Skin epidermis (tissue), 12 donors: ENCODE measurements around the gene FAM9A.

Experiments
- H3K27ac ChIP-seq, 21 experiments: fragments of 200-600 bp; sonication (generic) in 11 of 21; one replicate each; pipeline ENCODE4 v1.5.0; 2020; ENCODE audit warnings: mild to moderate bottlenecking in 3 of 21, inconsistent platforms in 2 of 21, moderate library complexity in 2 of 21
- H3K4me3 ChIP-seq, 7 experiments: fragments of 200-600 bp; sonication (generic) in 2 of 7; one replicate each; pipeline ENCODE4 v1.5.0; 2020; ENCODE audit warnings: inconsistent platforms in 2 of 7, mild to moderate bottlenecking in 2 of 7, moderate library complexity in 1 of 7

The FAM9A gene

GRCh38 chrX:8741981-8742380, 59.2 kb downstream of the FAM9A start:
- Histone ChIP-seq H3K27ac (no peak overlapping the region), H3K4me3 (no peak overlapping the region)
